NCI-H526 treated with DMSO at 0.1 percent for 48 hours (cell line): ENCODE results near the gene IL22.

Source experiments
- DNase-seq: peaks from one replicate; lab custom pipeline; 2025; lab: John Stamatoyannopoulos, UW

The IL22 gene, protein sequence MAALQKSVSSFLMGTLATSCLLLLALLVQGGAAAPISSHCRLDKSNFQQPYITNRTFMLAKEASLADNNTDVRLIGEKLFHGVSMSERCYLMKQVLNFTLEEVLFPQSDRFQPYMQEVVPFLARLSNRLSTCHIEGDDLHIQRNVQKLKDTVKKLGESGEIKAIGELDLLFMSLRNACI

DNA sequence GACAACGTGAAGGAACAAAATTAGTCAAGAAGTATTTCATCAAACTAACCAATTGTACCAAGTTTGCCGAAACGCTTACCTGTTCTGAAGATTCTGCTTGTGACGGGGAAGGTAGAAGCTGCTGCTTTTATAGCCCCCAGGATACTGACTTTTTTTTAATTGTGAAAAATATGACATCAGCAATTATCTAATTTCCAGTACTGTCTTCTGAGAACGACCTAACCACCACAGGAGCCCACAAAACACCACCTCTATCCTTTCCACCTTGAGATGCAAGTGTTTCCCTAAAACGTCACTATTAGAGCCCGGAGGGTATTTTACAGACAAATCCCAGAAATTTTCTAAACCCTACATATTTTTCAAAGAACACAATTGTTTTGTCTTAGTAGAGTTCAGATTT lies at the start of gene IL22:
TSS of gene IL22 (minus strand) at position 101 of the 400 bp plus-strand sequence. CDS start 156 bp downstream, outside the sequence.
- DNase-seq = no peak

DNA sequence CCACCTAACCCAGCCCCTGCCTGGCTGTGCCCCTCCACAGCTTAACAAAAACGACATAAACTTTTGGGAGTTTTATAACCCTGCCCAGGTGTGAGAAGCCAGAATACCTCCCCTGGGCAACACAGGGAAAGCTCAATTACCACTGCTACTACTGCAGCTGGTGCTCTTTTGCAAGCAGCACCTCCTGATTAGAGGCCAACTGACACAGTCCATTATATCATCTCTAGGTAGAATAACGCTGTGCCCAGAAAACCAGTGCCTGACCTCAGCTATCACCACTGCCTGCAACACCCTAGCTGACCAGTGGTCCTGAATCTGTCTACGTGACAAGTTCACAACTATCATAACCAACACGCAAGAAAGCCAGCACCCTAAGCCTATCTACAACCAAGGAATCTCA lies 44.5 kb upstream of the IL22 start:
- DNase-seq = no peak

DNA sequence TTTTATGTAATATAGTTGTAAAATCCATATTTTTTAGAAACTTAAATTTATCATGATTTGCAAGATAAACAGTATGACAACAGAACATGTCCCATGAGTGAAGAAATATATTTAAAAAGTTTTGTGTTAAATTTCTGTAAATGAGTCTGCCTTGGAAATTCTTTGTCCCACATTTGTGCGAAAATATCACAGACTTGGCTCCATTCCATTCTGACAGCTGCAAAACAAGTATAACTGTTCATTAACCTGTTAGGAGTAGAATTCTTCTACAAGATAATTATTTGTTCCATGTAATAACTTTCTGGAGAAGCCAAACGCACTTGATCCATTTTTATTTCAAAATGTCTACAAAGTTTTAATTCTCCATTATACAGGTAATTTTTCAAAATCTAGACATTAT lies 40.8 kb upstream of the IL22 start:
- no peak for DNase-seq

DNA sequence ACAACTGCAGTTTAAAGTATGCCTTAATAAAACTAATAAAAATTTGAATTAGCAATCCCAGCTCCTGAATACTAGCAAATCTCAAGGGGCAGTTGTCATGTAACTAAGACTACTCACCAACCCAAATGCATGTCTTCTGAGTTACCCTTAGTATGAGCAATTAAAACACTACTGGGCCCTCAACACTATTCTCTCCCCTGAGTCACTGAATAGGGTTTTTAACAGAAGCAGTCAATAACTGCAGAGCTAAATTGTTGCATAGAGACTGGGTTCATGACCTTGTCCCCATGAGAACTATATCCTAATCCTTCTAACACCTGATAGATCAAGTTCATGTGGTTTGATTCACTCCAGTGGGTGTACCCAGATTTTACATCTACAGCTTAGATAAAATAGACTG lies 39.9 kb upstream of the IL22 start:
- DNase-seq = no peak

DNA sequence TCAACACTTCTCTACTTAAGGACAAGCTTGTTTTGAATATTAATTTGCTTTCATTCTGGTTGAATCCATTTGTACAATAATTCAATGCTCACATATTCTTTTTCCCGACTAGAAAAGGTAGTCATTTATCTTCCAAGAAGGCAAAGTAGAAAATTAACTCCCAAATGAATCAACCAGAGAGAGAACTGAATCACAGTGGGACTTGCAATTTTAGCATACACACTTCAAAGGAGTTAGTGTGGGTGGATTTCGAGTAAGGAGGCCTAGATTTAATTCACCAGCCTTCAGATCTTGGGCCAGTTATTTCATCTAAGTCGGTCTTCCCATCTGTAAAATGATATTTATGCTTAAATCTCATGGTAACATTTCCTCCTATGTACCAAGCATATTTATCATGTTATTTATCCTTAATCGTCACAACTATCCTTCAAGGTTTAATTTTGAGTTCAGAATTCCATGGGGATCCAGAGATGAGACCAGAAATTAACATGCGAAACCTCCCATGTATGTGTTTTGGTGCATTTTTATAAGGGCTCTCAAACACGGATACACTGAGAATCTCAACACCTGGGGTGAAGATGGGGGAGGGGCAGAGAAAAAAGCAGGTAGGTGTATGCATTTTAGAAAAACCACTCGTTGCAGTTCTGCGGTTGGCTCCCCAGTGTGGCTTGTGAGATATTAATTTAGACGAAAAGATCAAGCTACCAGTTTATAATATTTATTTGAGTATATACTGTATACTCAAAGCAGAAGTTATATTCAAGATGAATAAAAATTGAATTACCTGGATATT lies 38.9 kb upstream of the IL22 start:
- no peak for DNase-seq

DNA sequence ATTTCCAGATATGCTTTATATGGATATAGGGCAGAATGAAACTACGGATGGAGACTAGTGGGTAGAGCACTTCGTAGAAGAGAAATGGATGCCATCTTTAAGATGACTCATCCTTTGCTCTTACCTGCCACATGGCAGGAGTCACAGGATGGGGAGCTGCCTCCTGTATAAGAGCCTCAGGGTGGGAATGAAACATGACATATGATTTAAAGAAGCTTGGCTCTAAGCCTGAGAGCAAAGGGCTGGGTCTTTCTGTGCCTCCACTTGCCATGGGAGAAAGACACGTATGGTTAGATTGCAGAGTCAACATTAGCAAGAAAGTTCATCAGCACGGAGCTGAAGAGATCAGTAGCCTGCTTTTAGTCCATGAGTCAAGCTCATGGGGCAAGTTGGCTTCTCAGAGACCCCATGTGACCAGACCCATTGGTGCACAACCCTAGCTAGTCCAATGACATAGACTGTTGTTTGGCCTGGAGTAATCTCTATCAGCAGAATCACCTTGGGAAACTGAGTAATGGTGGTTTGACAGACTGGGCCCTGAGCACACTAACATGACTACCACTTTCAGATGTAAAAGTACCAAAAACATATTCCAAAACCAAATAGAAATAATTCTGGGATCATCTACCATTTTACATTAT lies 38.1 kb upstream of the IL22 start:
- DNase-seq = no peak

DNA sequence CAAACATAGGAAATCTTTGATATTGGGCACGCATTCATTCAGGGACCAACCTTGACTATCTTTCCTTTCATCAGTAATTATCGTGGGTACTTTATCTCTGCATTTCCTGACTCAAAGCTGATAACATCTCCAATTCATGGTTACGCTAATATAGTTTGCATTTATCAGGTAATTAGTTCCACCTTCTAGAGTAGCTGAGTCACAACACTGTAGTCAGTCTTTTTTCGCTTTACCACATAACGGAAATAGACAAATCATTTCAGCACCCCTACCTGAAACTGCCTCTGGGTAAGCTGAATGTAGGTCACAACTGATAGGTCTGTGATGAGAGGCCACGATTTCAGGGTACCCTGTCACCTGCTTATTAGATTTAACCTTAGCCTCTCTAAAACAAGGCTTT lies 36.7 kb upstream of the IL22 start:
- DNase-seq = no peak

DNA sequence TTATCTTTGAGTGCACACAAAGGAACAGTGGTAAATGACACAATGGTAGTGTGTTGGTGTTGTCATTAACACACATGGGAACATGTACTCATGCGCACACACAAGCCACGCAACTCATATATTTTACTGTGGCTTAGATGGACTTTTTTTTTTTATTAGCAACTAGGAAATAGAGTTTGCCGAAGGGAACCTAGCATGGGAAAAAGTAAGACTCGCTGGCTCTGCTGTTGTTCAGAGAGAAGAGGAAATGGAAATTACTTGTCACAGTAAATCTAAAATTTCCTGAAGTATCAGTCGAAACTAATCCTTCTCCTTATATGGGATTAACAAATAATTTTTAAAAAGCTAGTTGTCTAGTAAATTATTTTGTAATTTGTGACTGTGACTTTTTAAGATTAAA lies 33.7 kb upstream of the IL22 start:
- DNase-seq = no peak

DNA sequence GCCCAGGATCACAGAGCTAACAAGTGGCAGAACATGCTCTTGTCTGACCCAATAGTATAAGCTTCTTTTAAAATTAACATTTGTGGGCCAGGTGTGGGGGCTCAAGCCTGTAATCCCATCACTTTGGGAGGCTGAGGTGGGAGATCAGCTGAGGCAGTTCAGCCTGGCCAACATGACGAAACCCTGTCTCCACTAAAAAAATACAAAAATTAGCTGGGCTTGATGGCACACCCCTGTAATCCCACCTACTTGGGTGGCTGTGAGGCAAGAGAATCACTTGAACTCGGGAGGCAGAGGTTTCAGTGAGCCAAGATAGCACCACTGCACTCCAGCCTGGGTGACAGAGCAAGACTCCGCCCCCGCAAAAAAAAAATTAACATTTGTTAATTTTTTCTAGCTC lies 33.0 kb upstream of the IL22 start:
- DNase-seq = no peak

DNA sequence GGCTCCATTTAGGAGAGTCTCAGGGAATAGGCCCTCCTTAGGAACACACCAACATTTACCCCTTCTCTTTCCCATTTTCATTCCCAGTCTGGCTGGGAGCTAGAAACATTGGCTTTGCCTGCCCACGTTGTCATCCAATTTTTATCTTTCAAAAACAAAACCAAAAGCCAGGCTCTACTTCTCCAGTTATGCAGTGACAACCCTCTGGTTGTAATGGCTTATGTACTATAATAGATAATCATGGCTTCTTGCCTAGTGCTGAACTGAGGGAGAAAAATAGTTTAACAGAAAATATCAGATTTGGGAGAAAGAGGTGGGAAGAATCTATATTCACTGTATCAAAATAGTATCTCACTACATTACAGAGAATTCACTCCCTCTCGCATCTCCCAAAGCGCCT lies 32.1 kb upstream of the IL22 start:
- no peak for DNase-seq

DNA sequence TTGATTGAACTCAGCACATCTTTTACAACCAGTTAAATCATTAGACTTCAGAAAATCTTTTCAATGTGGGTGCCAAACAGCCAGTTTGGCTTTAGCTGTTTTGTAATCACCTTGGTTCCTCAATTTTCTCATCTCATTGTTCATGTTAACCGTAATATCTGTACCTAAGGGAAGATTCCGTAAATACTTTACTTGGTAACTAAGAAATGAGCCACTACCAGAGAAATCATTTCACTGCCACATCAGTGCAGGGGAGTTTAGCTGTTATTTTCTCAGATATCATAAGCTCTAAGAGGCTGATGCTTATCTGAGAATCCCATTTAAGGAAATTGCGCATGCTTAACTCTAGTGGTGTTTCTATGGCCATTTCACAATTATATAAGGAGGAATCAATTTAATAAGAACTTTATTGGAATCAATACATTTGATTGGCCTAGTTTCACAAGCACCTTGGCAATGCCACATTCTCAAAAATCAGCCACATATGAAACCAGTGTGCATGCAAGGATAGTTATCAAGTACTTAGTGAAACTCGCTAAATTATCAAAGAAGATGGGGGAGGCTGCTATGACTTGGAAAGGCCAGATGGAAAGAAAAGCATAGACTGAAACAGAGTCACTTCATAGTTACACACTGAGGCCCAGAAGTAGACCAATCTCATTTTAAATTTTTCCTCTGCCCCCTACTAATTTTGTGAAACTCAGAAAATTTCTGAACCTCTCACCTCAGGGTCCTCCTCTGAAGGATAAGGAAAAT lies 28.1 kb upstream of the IL22 start:
- no peak for DNase-seq

DNA sequence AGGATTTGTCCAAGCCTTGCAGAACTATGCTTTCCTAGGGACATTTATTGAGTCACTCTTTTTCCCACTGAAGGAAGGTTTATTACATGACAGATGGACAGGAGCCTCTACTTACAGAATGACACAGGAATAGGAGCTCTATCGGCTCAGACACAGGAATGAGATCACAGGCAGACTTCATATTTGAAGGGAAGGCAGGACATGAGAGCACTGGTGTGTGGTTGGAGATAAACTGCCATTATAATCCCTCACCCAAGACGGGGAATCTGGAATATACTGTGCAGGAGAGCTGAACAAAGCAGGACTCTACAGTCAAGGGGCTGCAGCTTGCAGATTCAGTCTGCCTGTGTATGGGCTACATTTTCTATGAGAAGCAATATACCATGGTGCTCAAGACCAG lies 26.8 kb upstream of the IL22 start:
- DNase-seq = no peak

DNA sequence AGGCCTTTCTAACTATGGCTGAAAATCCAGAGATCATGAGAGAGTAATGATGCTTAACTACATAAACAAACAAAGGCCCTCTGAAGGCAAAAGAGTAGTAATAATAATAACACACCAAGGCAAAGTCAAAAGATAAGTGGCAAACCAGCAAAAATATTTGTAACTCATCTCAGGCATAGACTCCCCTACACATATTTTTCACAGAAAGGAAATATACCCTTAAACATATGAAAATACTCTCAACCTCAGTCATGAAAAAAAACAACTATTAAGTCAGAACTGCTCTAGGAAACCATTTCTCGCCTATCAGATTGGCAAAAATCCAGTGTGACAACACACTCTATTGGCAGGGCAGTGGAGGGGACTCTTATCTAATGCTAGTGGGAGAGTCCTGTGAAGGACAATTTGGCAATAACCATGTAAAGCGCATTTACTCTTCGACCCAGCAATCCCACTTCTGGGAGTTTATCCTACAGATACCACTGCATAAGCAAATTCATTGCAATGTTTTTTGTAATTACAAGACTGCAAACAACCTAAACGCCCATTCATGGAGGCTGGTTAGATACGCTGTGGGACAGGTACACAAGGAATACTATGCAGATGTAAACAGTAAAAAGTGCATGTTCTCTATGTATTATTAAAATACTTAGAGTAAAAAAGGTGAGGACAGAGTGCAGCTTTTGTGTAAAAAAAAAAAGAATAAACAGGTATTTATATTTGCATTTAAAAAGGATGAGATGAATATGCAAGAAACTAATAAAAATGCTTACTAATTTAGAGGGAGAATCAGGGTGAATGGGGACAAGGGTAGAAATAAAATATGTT lies 26.0 kb upstream of the IL22 start:
- DNase-seq = no peak

DNA sequence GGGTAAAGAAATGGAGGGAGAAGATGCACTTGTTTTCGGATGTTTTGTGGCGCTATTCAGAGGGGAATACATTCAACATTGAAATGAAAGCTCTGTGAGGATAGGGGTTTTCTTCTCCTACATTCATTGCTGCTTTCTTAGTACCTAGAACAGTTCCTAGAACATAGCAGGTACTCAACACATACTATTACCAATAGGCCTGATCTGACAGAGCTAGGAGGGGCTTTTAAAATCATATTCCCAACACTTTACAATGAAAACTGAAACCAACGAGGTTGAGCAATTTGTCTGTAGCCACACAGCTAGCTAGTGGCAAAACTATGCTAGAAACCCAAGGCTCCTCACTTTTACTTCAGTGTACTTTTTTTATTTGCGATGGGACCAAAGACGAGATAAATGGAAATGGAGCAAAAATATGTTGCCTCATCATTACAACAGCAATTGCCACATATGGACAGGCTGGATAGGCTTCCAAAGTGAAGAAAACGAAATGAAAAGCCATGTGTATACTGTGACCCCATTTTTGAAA lies 23.1 kb upstream of the IL22 start:
- no peak for DNase-seq

DNA sequence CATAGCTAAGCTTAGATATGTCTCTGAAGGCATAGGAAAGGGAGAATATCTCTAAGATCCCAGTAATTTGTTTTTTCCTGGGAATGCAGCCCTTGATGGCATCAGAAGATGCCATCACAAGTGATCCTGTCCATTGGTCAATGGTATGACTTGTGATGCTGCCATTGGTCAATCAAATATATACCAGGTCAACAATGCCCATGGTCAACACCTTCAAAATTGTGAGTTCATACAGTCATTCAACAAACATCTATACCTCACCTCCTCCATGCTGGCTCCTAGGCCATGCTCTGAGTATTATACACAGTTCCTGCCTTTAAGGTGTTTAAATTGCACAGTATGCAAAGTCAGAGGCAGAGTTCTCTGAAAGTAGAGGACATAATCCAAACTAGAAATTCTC lies 19.3 kb upstream of the IL22 start:
- DNase-seq = no peak

DNA sequence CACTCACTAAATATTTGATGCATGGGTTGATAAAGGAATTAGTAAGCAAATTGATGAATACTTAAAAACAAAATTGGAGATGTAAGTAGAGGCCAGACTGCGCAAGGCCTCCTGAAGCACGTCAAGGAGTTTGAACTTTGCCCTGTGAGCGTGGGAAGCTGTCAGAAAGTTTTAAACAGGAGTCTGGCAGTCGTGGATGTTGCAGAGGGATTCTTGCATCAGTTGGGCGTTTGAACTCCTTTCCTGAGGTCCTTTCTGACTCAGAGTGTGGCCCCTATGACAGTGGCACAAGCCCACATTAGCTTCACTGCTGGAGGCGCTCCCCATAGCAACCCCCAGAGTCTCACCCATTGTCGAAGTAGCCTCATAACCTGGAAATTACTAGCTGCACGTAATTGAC lies 17.9 kb upstream of the IL22 start:
- no peak for DNase-seq

DNA sequence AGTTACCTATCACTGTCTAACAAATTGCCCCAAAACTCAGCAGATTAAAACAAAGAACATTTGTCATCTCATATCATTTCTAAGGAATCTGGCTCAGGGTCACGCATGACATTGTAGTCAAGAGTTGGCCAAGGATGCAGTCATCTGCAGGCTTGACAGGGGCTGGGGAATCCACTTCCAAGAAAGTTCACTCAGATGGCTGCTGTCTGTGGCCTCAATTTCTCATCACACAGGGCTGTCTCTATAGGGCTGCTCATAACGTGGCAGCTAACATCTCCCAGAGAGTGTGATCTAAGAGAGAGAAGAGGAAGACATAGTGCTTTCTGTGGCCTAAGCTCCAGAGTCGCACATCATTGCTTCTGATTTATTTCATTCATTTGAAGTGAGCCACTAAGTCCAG lies 17.0 kb upstream of the IL22 start:
- DNase-seq = no peak

DNA sequence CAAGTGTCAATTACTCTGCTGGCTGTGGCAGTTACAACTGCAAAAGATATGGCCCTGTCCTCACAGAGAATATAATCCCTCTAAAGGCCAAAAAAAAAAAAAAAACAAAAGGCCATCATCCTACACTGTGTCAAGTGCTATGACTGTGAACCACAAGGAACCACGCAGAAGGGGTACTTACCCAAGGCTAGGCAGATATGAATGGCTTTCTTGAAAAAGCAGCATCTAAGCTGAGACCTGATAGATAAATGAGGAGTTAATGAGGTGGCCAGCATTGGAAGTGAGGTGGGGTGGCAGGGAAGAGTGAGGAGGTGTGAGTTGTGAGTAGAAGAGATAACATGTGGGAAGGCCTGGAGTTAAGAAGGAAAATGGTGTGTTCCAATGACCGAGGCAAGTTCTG lies 16.4 kb upstream of the IL22 start:
- no peak for DNase-seq

DNA sequence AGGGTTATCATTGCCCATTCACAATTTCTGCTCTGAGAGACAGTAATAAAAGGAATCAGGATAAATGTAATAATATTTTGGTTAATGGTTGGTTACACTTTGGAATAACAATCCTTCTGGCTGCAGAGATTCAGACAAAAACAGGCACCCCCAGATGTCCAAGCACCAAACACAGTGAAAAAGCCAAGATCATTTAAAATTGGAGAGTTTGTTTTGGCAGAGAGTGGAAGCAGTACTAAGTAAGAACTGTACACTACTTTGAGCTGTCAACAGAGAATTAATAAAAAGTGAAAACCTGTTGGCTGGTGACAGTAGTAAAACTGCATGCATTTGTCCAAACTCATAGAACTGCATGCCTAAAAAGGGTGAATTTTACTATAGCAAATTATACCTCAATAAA lies 15.6 kb upstream of the IL22 start:
- DNase-seq = no peak

DNA sequence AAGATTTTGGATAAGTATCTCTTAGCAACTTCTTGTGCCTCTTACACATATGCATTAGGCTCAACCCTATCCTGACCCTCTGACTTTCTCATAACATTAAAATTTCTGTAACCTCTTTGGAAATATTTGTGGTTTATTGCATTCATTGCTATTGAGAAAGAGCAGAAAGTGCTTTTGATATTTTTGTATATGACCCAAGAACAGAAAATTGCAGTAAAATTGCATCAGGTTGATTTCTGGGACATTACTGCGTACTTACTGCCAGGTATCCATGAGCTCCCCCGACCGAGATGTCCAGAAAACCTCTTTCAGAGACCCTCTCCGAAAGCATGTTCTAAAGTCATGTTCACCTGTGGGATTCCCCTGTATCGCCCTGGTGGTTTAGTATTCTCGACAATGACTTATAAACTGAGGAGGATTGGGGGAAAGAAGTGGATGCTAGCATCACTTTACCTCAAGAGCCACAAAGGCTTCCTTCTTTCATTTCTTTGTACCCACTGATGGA lies 14.5 kb upstream of the IL22 start:
- no peak for DNase-seq

DNA sequence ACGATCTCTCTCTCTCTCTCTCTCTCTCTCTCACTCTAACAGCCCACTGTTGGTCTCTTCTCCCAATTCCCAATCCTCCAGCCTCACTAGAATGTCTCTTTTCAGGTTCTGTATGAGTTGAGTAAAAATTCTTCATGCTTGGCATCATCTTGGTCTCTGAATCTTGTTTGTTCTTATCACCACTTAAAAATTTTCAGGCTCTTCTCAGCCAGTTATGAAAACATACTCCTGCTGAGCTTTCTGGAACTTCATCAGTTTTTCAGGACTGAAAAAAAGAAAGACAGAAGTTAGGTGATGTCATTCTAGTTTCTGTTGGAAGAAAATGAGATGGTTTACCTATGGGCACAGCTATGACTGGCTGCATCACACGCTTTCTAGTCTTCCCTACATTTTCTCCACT lies 11.5 kb upstream of the IL22 start:
- no peak for DNase-seq
